Naive thymus-derived CD8-positive, alpha-beta T cell (primary cell): ENCODE results near the gene GREM2. TPM values are rescaled to one million over a fixed set of nuclear protein-coding genes. Genes with fewer than 3 reads are reported as not detected.
A peak's percentile ranks its signal among the peaks of the same experiment; 100 is the strongest.

Source experiments
- ATAC-seq, 2 donors: fragments of 150-1000 bp; cut with Tn5 transposase in 1 of 2; sonication (Bioruptor Pico), chemical (Tn5 transposase) in 1 of 2; 1 replicate in 1 of 2; 2 replicates in 1 of 2; pipeline ENCODE4 v1.10.0; 2021; ENCODE audit warnings: mild to moderate bottlenecking in 2 of 2, moderate library complexity in 2 of 2
- POLR2A ChIA-PET: fragments of 350-600 bp; sonication (Branson Sonifier 250); formaldehyde crosslinking; loops from one replicate; lab custom pipeline; 2021; ENCODE audit warnings: antibody characterized with exemption; lab: Charles Lee
- DNase-seq, 10 donors: peaks; one replicate each; pipeline versions ENCODE4 v3.0.0 to v3.0.0-alpha.2; 2020 to 2022
- H3K27ac Mint-ChIP-seq, 10 donors: one replicate each; pipeline ENCODE4 v1.8.0; 2020 to 2022; ENCODE audit warnings: mild to moderate bottlenecking in 10 of 10, mixed read lengths in 10 of 10, moderate library complexity in 4 of 10, inconsistent platforms in 1 of 10
- H3K27me3 Mint-ChIP-seq, 5 donors: one replicate each; pipeline ENCODE4 v1.8.0; 2021 to 2022; ENCODE audit warnings: mixed read lengths in 5 of 5
- H3K36me3 Mint-ChIP-seq, 3 donors: one replicate each; pipeline ENCODE4 v1.8.0; 2020 to 2022; ENCODE audit warnings: mixed read lengths in 3 of 3, mild to moderate bottlenecking in 2 of 3, inconsistent platforms in 1 of 3
- H3K4me1 Mint-ChIP-seq, 4 donors: one replicate each; pipeline ENCODE4 v1.8.0; 2021 to 2022; ENCODE audit warnings: mixed read lengths in 4 of 4
- H3K4me3 Mint-ChIP-seq, 10 donors: one replicate each; pipeline ENCODE4 v1.8.0; 2020 to 2022; ENCODE audit warnings: mild to moderate bottlenecking in 10 of 10, mixed read lengths in 10 of 10, moderate library complexity in 6 of 10, inconsistent platforms in 1 of 10
- H3K9me3 Mint-ChIP-seq, 9 donors: one replicate each; pipeline ENCODE4 v1.8.0; 2020 to 2022; ENCODE audit warnings: mixed read lengths in 9 of 9, mild to moderate bottlenecking in 3 of 9, inconsistent platforms in 1 of 9, moderate library complexity in 1 of 9
- polyA plus RNA-seq, 3 donors: library from polyadenylated mRNA; unstranded; fragments of 300-500 nt; fragmentation: Illumina TruSeq; gene quantifications; one replicate each; pipeline ENCODE4 v1.2.3, GENCODE V29; 2021
- total RNA-seq, 8 experiments: library from RNA in 2 of 8; stranded (reverse) in 2 of 8; gene quantifications; one replicate each; pipeline ENCODE4 v1.2.3 and lab custom pipeline; 2021 to 2026

GREM2 gene
- total and polyA plus RNA-seq, 5 experiments from 2014 or later, result 0.06 to 0.08 TPM; not detected in 3

GRCh38 chr1:240602189-240602588 lies 9.8 kb downstream of the GREM2 start:
- Mint-ChIP-seq H3K27ac (no peak overlapping the region), H3K9me3 (peaks cover 0 to 5% (median 0%) of the 10 kb centered on the region in 9 donors), H3K4me3 (no peak overlapping the region), H3K4me1 (no peaks in the 10 kb centered on the region), H3K27me3 (peaks cover 0 to 3% (median 0%) of the 10 kb centered on the region in 5 donors), H3K36me3 (no peaks in the 10 kb centered on the region)
- POLR2A ChIA-PET, result no interaction called here
- DNase-seq (no peak), ATAC-seq (no peak)

DNA sequence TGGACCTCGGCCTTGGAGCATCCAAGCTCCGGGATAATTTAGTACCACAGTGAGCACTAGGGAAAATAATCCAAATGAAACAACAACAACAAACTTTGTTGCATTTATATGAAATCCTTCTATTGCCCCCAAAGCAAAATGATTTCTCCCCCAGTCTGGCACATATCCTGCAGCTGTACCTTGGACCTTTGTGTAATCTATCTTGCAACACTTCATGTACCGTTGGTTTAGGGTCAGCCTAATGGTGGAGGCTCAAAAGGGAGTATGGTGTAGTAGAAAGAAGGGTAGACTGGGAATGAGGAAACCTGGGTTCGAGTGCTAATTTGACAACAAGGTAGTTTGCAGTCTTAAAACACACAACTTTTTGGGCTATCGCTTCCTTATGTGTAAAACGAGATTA lies 12.1 kb downstream of the GREM2 start:
- H3K9me3 Mint-ChIP-seq, result peaks cover 0 to 5% (median 0%) of the 10 kb centered on the region in 9 donors
- H3K4me3 Mint-ChIP-seq, result no peak overlapping the region
- DNase-seq, result no peak
- no peaks in the 10 kb centered on the region for H3K4me1 Mint-ChIP-seq
- POLR2A ChIA-PET, result no interaction called here
- H3K27ac Mint-ChIP-seq, result no peak overlapping the region
- peaks cover 0 to 7% (median 2%) of the 10 kb centered on the region in 5 donors for H3K27me3 Mint-ChIP-seq
- ATAC-seq, result no peak
- no peaks in the 10 kb centered on the region for H3K36me3 Mint-ChIP-seq

GRCh38 chr1:240599299-240599698 lies 12.7 kb downstream of the GREM2 start:
- H3K27ac Mint-ChIP-seq, result no peak overlapping the region
- peaks cover 0 to 7% (median 2%) of the 10 kb centered on the region in 5 donors for H3K27me3 Mint-ChIP-seq
- ATAC-seq, result no peak
- H3K36me3 Mint-ChIP-seq, result no peaks in the 10 kb centered on the region
- H3K4me3 Mint-ChIP-seq, result no peak overlapping the region
- DNase-seq, result no peak
- no peaks in the 10 kb centered on the region for H3K4me1 Mint-ChIP-seq
- peaks cover 0 to 5% (median 0%) of the 10 kb centered on the region in 9 donors for H3K9me3 Mint-ChIP-seq
- POLR2A ChIA-PET, result no interaction called here

DNA sequence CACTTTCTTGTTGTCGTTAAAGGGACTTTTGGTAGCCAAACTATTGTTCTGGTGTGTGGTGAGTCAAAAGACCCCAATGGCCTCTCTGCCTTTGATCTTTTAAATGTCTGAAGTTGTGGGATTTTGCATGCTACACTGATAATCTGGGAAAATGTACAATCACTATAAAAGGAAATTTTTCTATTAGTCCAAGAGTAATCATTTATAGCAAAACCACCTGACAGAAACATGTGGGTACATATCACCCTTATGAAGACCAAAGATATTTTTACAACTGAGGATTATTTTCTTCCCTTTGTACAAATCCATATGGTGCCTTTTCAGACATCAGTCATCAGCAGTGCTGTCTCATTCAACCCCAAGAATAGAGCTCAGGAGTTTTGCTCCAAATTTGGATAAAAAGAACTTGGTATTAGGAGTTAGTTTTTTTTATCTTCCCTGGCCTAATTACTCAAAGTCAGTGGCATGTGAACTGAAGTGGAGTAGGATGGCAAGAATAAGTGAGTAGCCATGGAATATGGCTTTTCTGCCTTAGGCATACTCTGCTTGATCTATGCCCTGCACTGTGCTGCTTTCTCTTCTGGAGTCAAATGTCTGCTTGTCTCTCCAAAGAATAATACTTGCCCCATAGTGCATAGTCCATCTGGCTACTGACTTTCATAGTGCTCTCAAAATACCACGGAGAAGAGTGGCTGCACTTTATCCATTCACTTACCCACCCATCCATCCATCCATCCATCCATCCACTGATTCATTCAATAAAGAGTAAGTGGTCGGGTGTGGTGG lies 13.5 kb downstream of the GREM2 start:
- ATAC-seq (no peak), DNase-seq (no peak)
- no peaks in the 10 kb centered on the region for H3K4me1 Mint-ChIP-seq
- POLR2A ChIA-PET, result no interaction called here
- H3K9me3 Mint-ChIP-seq, result peaks cover 0 to 5% (median 0%) of the 10 kb centered on the region in 9 donors
- no peak overlapping the region for H3K4me3 Mint-ChIP-seq
- no peak overlapping the region for H3K27ac Mint-ChIP-seq
- peaks cover 0 to 7% (median 1%) of the 10 kb centered on the region in 5 donors for H3K27me3 Mint-ChIP-seq
- H3K36me3 Mint-ChIP-seq, result no peaks in the 10 kb centered on the region

DNA sequence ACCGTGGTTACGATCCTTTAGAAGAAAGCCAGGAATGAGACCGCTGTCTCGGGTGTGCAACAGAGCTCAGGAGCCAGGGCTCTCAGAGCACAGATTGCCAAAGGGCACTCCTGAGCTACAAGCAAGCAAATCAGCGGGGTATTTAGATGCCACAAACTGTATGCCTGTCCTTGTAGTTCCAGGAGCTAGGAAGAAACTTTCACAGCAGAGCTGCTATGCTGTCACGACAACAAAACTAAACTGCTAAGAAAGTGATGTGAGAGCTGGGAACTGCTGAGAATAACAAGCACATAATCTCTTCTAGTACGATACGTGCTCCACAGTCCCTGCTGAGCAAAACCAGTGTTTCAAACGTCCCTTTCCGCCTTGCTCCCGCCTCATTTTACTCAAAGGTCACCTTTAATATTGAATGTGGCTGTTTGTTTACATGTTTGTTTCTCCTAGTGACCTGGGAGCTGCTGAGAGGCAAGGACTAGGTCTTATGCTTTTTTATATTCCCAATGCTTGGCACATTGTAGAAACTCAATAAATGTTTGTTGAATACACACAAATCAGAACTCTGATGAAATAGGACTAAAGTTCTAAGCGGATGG lies 14.7 kb downstream of the GREM2 start:
- peaks cover 0 to 2% (median 0%) of the 10 kb centered on the region in 9 donors for H3K9me3 Mint-ChIP-seq
- peaks cover 0 to 7% (median 0%) of the 10 kb centered on the region in 5 donors for H3K27me3 Mint-ChIP-seq
- DNase-seq (no peak), ATAC-seq (no peak)
- no peak overlapping the region for H3K27ac Mint-ChIP-seq
- no peaks in the 10 kb centered on the region for H3K4me1 Mint-ChIP-seq
- H3K4me3 Mint-ChIP-seq, result no peak overlapping the region
- H3K36me3 Mint-ChIP-seq, result no peaks in the 10 kb centered on the region
- POLR2A ChIA-PET, result no interaction called here

DNA sequence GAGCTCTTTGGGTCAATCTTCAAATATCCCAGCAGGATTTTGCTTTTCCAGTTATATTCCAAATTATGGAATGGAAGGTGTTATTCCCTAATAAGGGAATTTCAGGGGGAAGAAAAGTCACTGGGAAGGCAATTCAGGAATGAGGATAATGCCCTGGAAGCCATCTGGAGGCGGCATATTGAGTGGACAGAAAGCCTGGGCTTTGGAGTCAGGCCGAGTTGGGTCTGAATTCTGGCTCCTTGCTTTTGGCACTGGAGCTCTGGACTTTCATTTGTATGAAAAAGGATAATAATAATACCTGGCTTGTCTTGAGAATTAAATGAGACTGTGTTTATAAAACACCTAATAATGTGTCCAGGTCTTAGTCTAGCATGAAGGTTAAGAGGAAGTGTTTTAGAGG lies 16.5 kb downstream of the GREM2 start:
- Mint-ChIP-seq H3K27me3 (peaks cover 0 to 7% (median 2%) of the 10 kb centered on the region in 5 donors), H3K27ac (no peak overlapping the region), H3K4me1 (no peaks in the 10 kb centered on the region), H3K36me3 (peaks cover 0 to 7% (median 0%) of the 10 kb centered on the region in 3 donors), H3K4me3 (no peak overlapping the region), H3K9me3 (peaks cover 0 to 5% (median 0%) of the 10 kb centered on the region in 9 donors)
- POLR2A ChIA-PET, result no interaction called here
- ATAC-seq, result no peak
- no peak for DNase-seq

DNA sequence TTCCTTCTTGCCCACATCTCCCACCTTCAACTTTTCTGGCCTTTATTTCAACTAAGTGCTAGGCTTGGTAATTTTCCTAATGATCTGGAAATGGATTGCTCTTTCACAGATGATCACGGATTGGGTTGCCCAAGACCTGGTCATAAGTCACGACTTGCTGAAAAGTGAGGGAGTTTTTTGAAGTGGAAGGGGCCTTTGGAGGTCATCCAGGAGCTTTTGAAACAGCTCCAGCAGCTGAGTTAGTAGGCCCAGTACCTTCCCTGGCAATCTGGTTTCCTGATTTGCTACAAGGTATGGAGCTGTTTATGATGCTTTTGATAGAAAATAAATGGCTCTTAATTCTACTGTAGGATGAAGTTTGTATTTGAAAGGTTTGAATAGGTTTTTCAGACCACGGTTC lies 20.4 kb downstream of the GREM2 start:
- DNase-seq (no peak), ATAC-seq (no peak)
- Mint-ChIP-seq H3K4me3 (no peak overlapping the region), H3K36me3 (peaks cover 0 to 7% (median 0%) of the 10 kb centered on the region in 3 donors), H3K4me1 (peaks cover 0 to 2% (median 0%) of the 10 kb centered on the region in 4 donors), H3K27me3 (peaks cover 0 to 7% (median 2%) of the 10 kb centered on the region in 5 donors), H3K9me3 (peaks cover 0 to 8% (median 0%) of the 10 kb centered on the region in 9 donors), H3K27ac (no peak overlapping the region)
- POLR2A ChIA-PET, result no interaction called here

DNA sequence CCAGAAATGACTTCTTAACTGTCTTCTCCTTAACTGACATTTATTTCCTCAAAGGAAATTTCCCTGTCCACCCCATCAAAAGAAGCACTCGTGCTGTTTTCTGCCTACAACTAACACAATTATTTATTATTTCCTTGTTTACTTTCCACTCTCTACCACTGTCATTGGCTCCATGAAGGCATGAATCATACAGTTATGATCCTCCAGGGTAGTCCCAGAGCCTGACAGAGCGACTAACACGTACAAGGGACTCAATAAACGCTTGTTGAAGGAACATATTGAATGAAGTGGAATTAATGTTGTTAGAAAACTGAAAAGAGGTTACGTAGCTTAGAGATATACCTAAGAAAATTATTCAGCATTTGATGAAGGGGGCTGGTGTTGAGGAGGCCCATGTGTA lies 20.9 kb downstream of the GREM2 start:
- no peak for DNase-seq
- Mint-ChIP-seq H3K4me3 (no peak overlapping the region), H3K4me1 (peaks cover 0 to 5% (median 0%) of the 10 kb centered on the region in 4 donors), H3K27me3 (peaks cover 0 to 7% (median 2%) of the 10 kb centered on the region in 5 donors), H3K36me3 (peaks cover 0 to 7% (median 0%) of the 10 kb centered on the region in 3 donors), H3K27ac (no peak overlapping the region), H3K9me3 (peaks cover 0 to 8% (median 0%) of the 10 kb centered on the region in 9 donors)
- no peak for ATAC-seq
- POLR2A ChIA-PET, result no interaction called here

- no peak overlapping the region for H3K27ac Mint-ChIP-seq
- H3K4me1 Mint-ChIP-seq, result peaks cover 0 to 5% (median 0%) of the 10 kb centered on the region in 4 donors
- ATAC-seq, result no peak
- no peak for DNase-seq
- peaks cover 0 to 7% (median 0%) of the 10 kb centered on the region in 3 donors for H3K36me3 Mint-ChIP-seq
- H3K27me3 Mint-ChIP-seq, result peaks cover 0 to 2% (median 0%) of the 10 kb centered on the region in 5 donors
- H3K4me3 Mint-ChIP-seq, result no peak overlapping the region
- H3K9me3 Mint-ChIP-seq, result peaks cover 0 to 8% (median 0%) of the 10 kb centered on the region in 9 donors
- POLR2A ChIA-PET, result no interaction called here
Measured at GRCh38 chr1:240589585-240590110, 22.3 kb downstream of the GREM2 start.

- peak overlapping the region in 1 of 10 donors; percentile 11 for H3K27ac Mint-ChIP-seq
- H3K4me1 Mint-ChIP-seq, result peaks cover 0 to 5% (median 0%) of the 10 kb centered on the region in 4 donors
- no peak for ATAC-seq
- H3K9me3 Mint-ChIP-seq, result peaks cover 0 to 8% (median 0%) of the 10 kb centered on the region in 9 donors
- POLR2A ChIA-PET, result interaction anchor here (0.6 to 0.7 kb wide), 2 partner anchors 36 to 145 kb away, joined by 11 to 13 read pairs; no protein-coding TSS in a partner anchor
- no peaks in the 10 kb centered on the region for H3K27me3 Mint-ChIP-seq
- no peak overlapping the region for H3K4me3 Mint-ChIP-seq
- DNase-seq, result no peak
- H3K36me3 Mint-ChIP-seq, result peaks cover 0 to 1% (median 0%) of the 10 kb centered on the region in 3 donors
Measured at GRCh38 chr1:240586006-240586405, 25.9 kb downstream of the GREM2 start.

DNA sequence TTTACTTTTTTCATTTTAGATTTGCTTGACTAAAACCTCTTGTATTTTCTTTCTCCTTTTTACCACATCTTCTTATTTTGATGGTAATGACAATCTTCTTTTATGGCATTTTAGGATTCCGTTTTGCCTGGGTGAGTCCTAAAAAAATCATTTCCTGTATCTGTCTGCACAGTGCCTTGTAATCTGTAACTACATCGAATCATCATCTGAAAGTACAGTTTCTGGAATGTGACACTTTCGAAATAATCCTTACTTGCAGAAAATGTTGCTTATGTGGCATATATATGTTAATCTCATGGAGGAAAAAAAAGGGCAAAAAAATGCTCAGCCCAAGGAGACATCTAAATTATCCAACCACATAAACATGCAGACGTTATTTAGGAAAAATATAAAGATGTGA lies 29.0 kb downstream of the GREM2 start:
- H3K9me3 Mint-ChIP-seq, result peaks cover 0 to 7% (median 0%) of the 10 kb centered on the region in 9 donors
- no peak for ATAC-seq
- DNase-seq, result no peak
- H3K4me1 Mint-ChIP-seq, result peaks cover 0 to 5% (median 0%) of the 10 kb centered on the region in 4 donors
- no peak overlapping the region for H3K27ac Mint-ChIP-seq
- no peaks in the 10 kb centered on the region for H3K27me3 Mint-ChIP-seq
- POLR2A ChIA-PET, result no interaction called here
- no peak overlapping the region for H3K4me3 Mint-ChIP-seq
- no peaks in the 10 kb centered on the region for H3K36me3 Mint-ChIP-seq

GRCh38 chr1:240579511-240579910 lies 32.4 kb downstream of the GREM2 start:
- Mint-ChIP-seq H3K36me3 (no peaks in the 10 kb centered on the region), H3K4me3 (no peak overlapping the region), H3K27me3 (no peaks in the 10 kb centered on the region), H3K27ac (peak overlapping the region in 1 of 10 donors; percentile 3), H3K9me3 (peaks cover 0 to 14% (median 0%) of the 10 kb centered on the region in 9 donors), H3K4me1 (peaks cover 5 to 23% (median 21%) of the 10 kb centered on the region in 4 donors)
- POLR2A ChIA-PET, result no interaction called here
- no peak for ATAC-seq
- DNase-seq, result no peak

- ATAC-seq (no peak), DNase-seq (no peak)
- Mint-ChIP-seq H3K36me3 (no peaks in the 10 kb centered on the region), H3K27ac (peak overlapping the region in 7 of 10 donors; percentile 6 to 93 (median 30)), H3K9me3 (peaks cover 0 to 12% (median 3%) of the 10 kb centered on the region in 9 donors), H3K4me1 (peaks cover 5 to 23% (median 23%) of the 10 kb centered on the region in 4 donors), H3K4me3 (peak overlapping the region in 4 of 10 donors; percentile 7 to 67 (median 40)), H3K27me3 (no peaks in the 10 kb centered on the region)
- POLR2A ChIA-PET, result no interaction called here
Measured at GRCh38 chr1:240577095-240577494, 34.9 kb downstream of the GREM2 start.
